Adrenal gland (tissue), 5 donors: ENCODE results near the gene CPNE9.

Experiments
- POLR2A ChIP-seq, 2 donors: fragments of 450-650 bp; IDR thresholded peaks; one replicate each; pipeline ENCODE4 v1.6.1; 2017; ENCODE audit warnings: antibody characterized with exemption in 2 of 2, mild to moderate bottlenecking in 2 of 2, moderate library complexity in 1 of 2
- TF ChIP-seq, protein P1 (sequence below), 6 experiments: fragments of 450-650 bp in 4 of 6; fragments of 200-600 bp in 2 of 6; sonication (generic) in 1 of 6; IDR thresholded peaks; 1 replicate in 5 of 6; 2 replicates in 1 of 6; pipeline versions ENCODE4 v1.5.1 to v1.8.0; 2016 to 2021; ENCODE audit warnings: antibody characterized with exemption in 6 of 6, mild to moderate bottlenecking in 2 of 6, moderate library complexity in 1 of 6
- donor health status: DM: no; HTN: no; CAD: no.

DNA sequence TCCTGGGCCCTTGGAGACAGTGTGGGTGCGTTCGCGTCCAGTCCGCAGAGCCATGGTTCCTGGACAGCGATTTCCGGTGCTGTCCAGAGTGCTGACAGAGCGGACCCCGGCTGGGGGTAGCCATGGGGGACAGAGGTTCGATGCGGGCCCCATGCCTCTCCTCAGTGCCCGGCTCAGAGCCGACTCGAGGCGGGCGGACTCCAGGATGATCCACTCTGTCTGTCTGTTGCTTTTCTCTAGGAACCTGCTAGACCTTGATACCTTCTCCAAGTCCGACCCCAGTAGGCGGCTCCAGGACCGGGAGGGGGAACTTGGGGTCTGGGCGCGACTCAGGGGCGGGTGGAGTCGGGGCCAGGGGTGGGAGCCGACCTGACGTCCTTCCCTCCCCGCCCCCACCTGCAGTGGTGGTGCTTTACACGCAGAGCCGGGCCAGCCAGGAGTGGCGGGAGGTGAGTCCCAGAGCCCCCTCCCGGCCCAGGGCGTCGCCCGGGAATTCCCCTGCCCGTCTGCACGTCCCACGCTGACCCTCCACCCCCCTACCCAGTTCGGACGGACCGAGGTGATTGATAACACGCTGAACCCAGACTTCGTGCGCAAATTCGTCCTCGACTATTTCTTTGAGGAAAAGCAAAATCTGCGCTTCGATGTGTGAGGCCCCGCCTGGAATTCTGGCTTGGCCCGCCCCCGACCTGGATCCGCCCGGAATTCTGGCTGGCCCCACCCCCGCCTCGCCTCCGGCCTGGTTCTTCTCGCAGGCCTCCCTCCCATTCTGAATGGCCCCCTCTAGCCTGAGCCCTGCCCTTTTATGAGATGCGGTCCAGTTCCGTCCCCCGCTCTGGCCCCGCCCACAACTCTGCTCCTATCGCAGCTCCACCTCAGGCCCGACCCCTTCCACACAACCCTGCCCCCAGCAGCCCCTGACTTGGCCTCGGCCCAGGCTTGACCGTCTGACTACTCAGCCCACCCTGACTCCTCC, 1.0 kb downstream of the CPNE9 start:
- TF ChIP-seq, protein P1, sequence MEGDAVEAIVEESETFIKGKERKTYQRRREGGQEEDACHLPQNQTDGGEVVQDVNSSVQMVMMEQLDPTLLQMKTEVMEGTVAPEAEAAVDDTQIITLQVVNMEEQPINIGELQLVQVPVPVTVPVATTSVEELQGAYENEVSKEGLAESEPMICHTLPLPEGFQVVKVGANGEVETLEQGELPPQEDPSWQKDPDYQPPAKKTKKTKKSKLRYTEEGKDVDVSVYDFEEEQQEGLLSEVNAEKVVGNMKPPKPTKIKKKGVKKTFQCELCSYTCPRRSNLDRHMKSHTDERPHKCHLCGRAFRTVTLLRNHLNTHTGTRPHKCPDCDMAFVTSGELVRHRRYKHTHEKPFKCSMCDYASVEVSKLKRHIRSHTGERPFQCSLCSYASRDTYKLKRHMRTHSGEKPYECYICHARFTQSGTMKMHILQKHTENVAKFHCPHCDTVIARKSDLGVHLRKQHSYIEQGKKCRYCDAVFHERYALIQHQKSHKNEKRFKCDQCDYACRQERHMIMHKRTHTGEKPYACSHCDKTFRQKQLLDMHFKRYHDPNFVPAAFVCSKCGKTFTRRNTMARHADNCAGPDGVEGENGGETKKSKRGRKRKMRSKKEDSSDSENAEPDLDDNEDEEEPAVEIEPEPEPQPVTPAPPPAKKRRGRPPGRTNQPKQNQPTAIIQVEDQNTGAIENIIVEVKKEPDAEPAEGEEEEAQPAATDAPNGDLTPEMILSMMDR (IDR thresholded peaks at IDR 0.05): no peak
- no peak for TF ChIP-seq POLR2A (IDR thresholded peaks at IDR 0.05)
